Peyer's patch (tissue), 4 donors: ENCODE results near the gene HTT.

Experiments used
- CTCF ChIP-seq, 6 experiments: fragments of 450-650 bp in 4 of 6; fragments of 200-600 bp in 2 of 6; sonication (generic) in 1 of 6; IDR thresholded peaks; one replicate each; pipeline ENCODE4 v1.5.1; 2017 to 2019; ENCODE audit warnings: antibody characterized with exemption in 6 of 6, mild to moderate bottlenecking in 3 of 6, moderate library complexity in 1 of 6
- POLR2A ChIP-seq, 2 donors: fragments of 450-650 bp; IDR thresholded peaks; one replicate each; pipeline ENCODE4 v1.5.1; 2017; ENCODE audit warnings: antibody characterized with exemption in 2 of 2, mild to moderate bottlenecking in 2 of 2, moderate library complexity in 2 of 2

- TF ChIP-seq CTCF (IDR thresholded peaks at IDR 0.05) = no peak
- TF ChIP-seq POLR2A (IDR thresholded peaks at IDR 0.05) = no peak
Measured at GRCh38 chr4:3124070-3124767, 49.7 kb downstream of the HTT start.
